HepG2 (cell line): Measurements from ENCODE around the gene AGT. TPM values are rescaled to one million over a fixed set of nuclear protein-coding genes. Genes with fewer than 3 reads are reported as not detected.

Experiments used
- ESRRA ChIP-seq: sonication (generic); formaldehyde crosslinking; IDR thresholded peaks from 2 replicates; pipeline ENCODE4 v1.5.1; 2020; ENCODE audit warnings: mild to moderate bottlenecking, low read depth, missing genetic modification reagents
- GPBP1L1 ChIP-seq: sonication (generic); formaldehyde crosslinking; IDR thresholded peaks from 2 replicates; pipeline ENCODE4 v1.5.0; 2020; ENCODE audit warnings: mild to moderate bottlenecking, missing genetic modification reagents
- KLF16 ChIP-seq, 2 experiments: sonication (generic) in 1 of 2; formaldehyde crosslinking in 1 of 2; IDR thresholded peaks; 2 replicates each; pipeline versions ENCODE4 v1.6.1 to v1.8.0; 2016 to 2023; ENCODE audit warnings: missing genetic modification reagents in 2 of 2, missing compliant biosample characterization in 1 of 2
- LCORL ChIP-seq, 2 experiments: fragments of 450-650 bp in 1 of 2; sonication (generic) in 1 of 2; formaldehyde crosslinking in 1 of 2; IDR thresholded peaks; 2 replicates each; pipeline versions ENCODE4 v1.5.0 to v1.6.1; 2017 to 2020; ENCODE audit warnings: antibody characterized with exemption in 1 of 2, missing genetic modification reagents in 1 of 2
- SALL2 ChIP-seq: sonication (generic); formaldehyde crosslinking; IDR thresholded peaks from 2 replicates; pipeline ENCODE4 v1.8.1; 2023; ENCODE audit warnings: mild to moderate bottlenecking, missing genetic modification reagents, inconsistent platforms
- STAT5B ChIP-seq: sonication (generic); formaldehyde crosslinking; IDR thresholded peaks from 2 replicates; pipeline ENCODE4 v1.4.0; 2020; ENCODE audit warnings: missing genetic modification reagents
- YEATS4 ChIP-seq: sonication (generic); formaldehyde crosslinking; IDR thresholded peaks from 2 replicates; pipeline ENCODE4 v1.4.0; 2020; ENCODE audit warnings: missing genetic modification reagents, borderline replicate concordance
- ZBTB4 ChIP-seq: sonication (generic); formaldehyde crosslinking; IDR thresholded peaks from 2 replicates; pipeline ENCODE4 v1.4.0; 2020; ENCODE audit warnings: missing genetic modification reagents, mild to moderate bottlenecking, borderline replicate concordance
- ZFP82 ChIP-seq: sonication (generic); formaldehyde crosslinking; IDR thresholded peaks from 2 replicates; pipeline ENCODE4 v1.5.1; 2020; ENCODE audit warnings: mild to moderate bottlenecking, missing genetic modification reagents, borderline replicate concordance
- ZNF274 ChIP-seq: sonication (generic); formaldehyde crosslinking; IDR thresholded peaks from 2 replicates; pipeline ENCODE4 v1.5.1; 2020; ENCODE audit warnings: mild to moderate bottlenecking, missing genetic modification reagents
- ZNF329 ChIP-seq: sonication (generic); formaldehyde crosslinking; IDR thresholded peaks from 2 replicates; pipeline ENCODE4 v1.9.0; 2021; ENCODE audit warnings: low read depth, mild to moderate bottlenecking, missing genetic modification reagents
- ZNF333 ChIP-seq: sonication (generic); formaldehyde crosslinking; IDR thresholded peaks from 2 replicates; pipeline ENCODE4 v1.4.0; 2020; ENCODE audit warnings: mild to moderate bottlenecking, missing genetic modification reagents, borderline replicate concordance
- ZNF607 ChIP-seq: sonication (generic); formaldehyde crosslinking; IDR thresholded peaks from 2 replicates; pipeline ENCODE4 v1.5.1; 2020; ENCODE audit warnings: missing genetic modification reagents, mild to moderate bottlenecking, borderline replicate concordance
- ZNF646 ChIP-seq: sonication (generic); formaldehyde crosslinking; IDR thresholded peaks from 2 replicates; pipeline ENCODE4 v1.9.0; 2021; ENCODE audit warnings: mild to moderate bottlenecking, missing genetic modification reagents
- ZNF781 ChIP-seq: sonication (generic); formaldehyde crosslinking; IDR thresholded peaks from 2 replicates; pipeline ENCODE4 v1.5.1; 2020; ENCODE audit warnings: borderline replicate concordance, mild to moderate bottlenecking, missing genetic modification reagents; ENCODE audit errors: not compliant biosample characterization
- polyA plus RNA-seq, 8 experiments: library from polyadenylated mRNA; depleted of rRNA in 3 of 8; stranded (reverse) in 7 of 8; unstranded in 1 of 8; fragments of >200 nt; fragmentation: Illumina TruSeq in 4 of 8; extraction: Trizol in 4 of 8; gene quantifications; 2 replicates each; pipeline versions ENCODE4 v1.2.1 to v1.2.3, GENCODE V29; 2011 to 2016; ENCODE audit warnings: low read depth in 4 of 8, missing spikeins in 1 of 8, mixed read lengths in 1 of 8; ENCODE audit not compliant: insufficient read depth in 1 of 8
- total RNA-seq, 5 experiments: library from RNA; depleted of rRNA; stranded (reverse); fragments of >200 nt; fragmentation: Illumina TruSeq; extraction: Trizol; gene quantifications; 2 replicates each; pipeline ENCODE4 v1.2.3, GENCODE V29; 2016; ENCODE audit warnings: low read depth in 1 of 5

AGT gene
- total and polyA plus RNA-seq, 2 of the 13 experiments (the other 11 are each of a cell fraction or from before 2014, with no cell fraction given) = 892 to 2,071 TPM

- TF ChIP-seq ZNF646 (CRISPR knock-in tag) (0 out of 2 replicates have a peak, but pooled peaks have one; percentile 52), ZBTB4 (CRISPR knock-in tag) (peak; percentile 83; the same call in 1 of the 2 replicates), KLF16 (CRISPR knock-in tag; IDR thresholded peaks at IDR 0.05) (peak in 1 of 2 experiments; percentile 89; a peak in 2 of 4 replicates), YEATS4 (CRISPR knock-in tag) (peak; percentile 89), ZNF607 (CRISPR knock-in tag) (peak; percentile 76; the same call in 1 of the 2 replicates), ESRRA (CRISPR knock-in tag) (peak; percentile 97), ZNF781 (CRISPR knock-in tag) (no peak), STAT5B (CRISPR knock-in tag) (no peak; the same call in 1 of the 2 replicates), GPBP1L1 (CRISPR knock-in tag) (no peak), LCORL (IDR thresholded peaks at IDR 0.05) (no peak), LCORL (CRISPR knock-in tag; IDR thresholded peaks at IDR 0.05) (peak; percentile 91), SALL2 (CRISPR knock-in tag) (peak; percentile 61; the same call in 1 of the 2 replicates), ZNF333 (CRISPR knock-in tag) (no peak), ZNF329 (no peak; the same call in 1 of the 2 replicates), ZFP82 (CRISPR knock-in tag) (0 out of 2 replicates have a peak, but pooled peaks have one; percentile 16), ZNF274 (CRISPR knock-in tag) (peak; percentile 89)
These were observed 10.8 kb downstream of the AGT start (continued) for GRCh38 chr1:230702934-230703678.
